ENCODE results near the gene XRN1.
"Not testable (repeated sequence)": the region's sequence is repeated elsewhere in the genome, so short reads cannot be mapped to it uniquely, and the experiment has no call there.

Gene XRN1

DNA sequence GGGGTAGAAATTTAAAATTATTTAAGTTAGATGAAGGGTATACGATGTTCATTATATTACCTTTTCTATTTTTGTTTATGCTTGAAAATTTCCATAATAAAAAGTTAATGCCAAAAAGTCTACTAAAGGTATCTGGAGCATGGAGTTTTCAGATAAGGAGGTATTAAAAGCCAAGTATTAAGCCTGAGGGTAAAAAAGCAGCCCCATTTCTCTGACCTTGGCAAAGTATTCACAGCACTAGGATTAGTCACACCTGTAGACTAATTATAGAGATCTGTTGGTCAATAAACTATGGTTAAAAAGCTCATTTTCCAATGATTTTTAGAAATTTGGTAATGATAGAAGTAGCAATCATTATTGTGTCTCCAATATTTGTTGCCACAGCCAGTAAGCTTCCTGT lies 23.1 kb downstream of the XRN1 start:
- Histone ChIP-seq H4K20me1 (ENCODE audit: insufficient read depth) (no peaks in the 10 kb centered on the region), H3K4me1 (ENCODE audit: low read depth, poor library complexity, severe bottlenecking) (no peaks in the 10 kb centered on the region), H3K9ac (no peak overlapping the region), H3K4me2 (no peak overlapping the region), H3K4me3 (IDR thresholded peaks at IDR 0.05; ENCODE audit: insufficient read depth, low read depth, low read length) (no peak overlapping the region), H3K36me3 (ENCODE audit: insufficient read depth) (no peaks in the 10 kb centered on the region), H2AFZ (ENCODE audit: low read depth) (no peak overlapping the region), H3K27me3 (ENCODE audit: insufficient read depth, low read depth) (no peaks in the 10 kb centered on the region), H3K27ac (no peak overlapping the region), H3K79me2 (ENCODE audit: insufficient read depth, low read depth) (no peaks in the 10 kb centered on the region)
- TF ChIP-seq, protein P1, sequence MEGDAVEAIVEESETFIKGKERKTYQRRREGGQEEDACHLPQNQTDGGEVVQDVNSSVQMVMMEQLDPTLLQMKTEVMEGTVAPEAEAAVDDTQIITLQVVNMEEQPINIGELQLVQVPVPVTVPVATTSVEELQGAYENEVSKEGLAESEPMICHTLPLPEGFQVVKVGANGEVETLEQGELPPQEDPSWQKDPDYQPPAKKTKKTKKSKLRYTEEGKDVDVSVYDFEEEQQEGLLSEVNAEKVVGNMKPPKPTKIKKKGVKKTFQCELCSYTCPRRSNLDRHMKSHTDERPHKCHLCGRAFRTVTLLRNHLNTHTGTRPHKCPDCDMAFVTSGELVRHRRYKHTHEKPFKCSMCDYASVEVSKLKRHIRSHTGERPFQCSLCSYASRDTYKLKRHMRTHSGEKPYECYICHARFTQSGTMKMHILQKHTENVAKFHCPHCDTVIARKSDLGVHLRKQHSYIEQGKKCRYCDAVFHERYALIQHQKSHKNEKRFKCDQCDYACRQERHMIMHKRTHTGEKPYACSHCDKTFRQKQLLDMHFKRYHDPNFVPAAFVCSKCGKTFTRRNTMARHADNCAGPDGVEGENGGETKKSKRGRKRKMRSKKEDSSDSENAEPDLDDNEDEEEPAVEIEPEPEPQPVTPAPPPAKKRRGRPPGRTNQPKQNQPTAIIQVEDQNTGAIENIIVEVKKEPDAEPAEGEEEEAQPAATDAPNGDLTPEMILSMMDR (conservative IDR thresholded peaks at IDR 0.05; ENCODE audit: low read depth, low read length): no peak

DNA sequence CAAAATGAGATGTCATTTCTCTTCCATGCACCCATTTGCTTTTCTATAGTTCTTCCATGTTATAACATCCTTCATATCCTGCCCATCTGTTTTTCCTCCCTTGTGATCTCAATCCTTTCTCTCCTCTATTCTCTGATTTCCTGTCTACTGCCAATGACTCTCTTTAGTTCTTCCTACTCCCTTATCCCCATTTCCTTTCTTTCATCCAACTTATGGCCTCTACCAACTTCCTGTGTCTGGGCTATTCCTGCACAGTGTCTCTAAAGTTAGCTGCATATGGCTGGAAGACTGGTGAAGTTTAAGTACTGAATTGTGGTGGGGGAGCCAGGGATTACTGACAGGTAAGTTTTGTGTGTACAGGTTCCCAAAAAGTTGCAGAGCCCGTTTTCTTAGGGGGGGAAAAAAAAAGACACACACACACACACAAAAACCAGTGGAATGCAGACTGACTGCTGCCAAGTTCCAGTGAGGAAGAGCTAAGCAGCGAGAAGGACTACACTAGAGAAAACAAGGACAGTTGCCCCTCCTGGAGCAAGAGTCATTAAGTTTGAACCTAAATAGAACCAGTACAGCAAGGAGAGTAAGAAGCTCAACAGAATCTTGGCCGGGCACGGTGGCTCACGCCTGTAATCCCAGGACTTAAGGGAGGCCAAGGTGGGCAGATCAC lies 28.8 kb downstream of the XRN1 start:
- no peaks in the 10 kb centered on the region for H3K79me2 ChIP-seq (ENCODE audit: insufficient read depth, low read depth)
- no peak overlapping the region for H3K27ac ChIP-seq
- H3K4me3 ChIP-seq (IDR thresholded peaks at IDR 0.05; ENCODE audit: insufficient read depth, low read depth, low read length): no peak overlapping the region
- no peaks in the 10 kb centered on the region for H3K36me3 ChIP-seq (ENCODE audit: insufficient read depth)
- H2AFZ ChIP-seq (ENCODE audit: low read depth): no peak overlapping the region
- H3K4me2 ChIP-seq: no peak overlapping the region
- H3K27me3 ChIP-seq (ENCODE audit: insufficient read depth, low read depth): no peaks in the 10 kb centered on the region
- TF ChIP-seq, protein P1 (conservative IDR thresholded peaks at IDR 0.05; ENCODE audit: low read depth, low read length): no peak
- no peaks in the 10 kb centered on the region for H4K20me1 ChIP-seq (ENCODE audit: insufficient read depth)
- H3K4me1 ChIP-seq (ENCODE audit: low read depth, poor library complexity, severe bottlenecking): no peaks in the 10 kb centered on the region
- no peak overlapping the region for H3K9ac ChIP-seq

DNA sequence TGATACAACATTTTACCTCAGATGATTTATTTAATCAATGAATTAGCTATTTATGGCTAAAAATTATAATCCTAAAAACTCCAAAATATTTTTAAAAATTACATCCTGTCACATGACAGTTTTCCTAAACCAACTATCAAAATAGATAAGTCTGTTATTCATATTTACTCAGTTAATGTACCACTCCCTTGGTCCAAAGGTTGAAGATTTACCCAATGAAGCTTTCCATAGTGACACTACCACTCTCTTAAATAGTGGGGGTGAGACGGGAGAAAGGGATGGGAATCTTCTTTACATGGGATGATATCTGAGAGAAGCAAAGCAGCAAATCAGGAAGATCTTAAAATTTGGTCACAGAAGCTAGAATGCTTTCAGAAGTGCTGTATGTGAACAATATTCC lies 30.5 kb downstream of the XRN1 start:
- Histone ChIP-seq H3K27ac (no peak overlapping the region), H4K20me1 (ENCODE audit: insufficient read depth) (no peaks in the 10 kb centered on the region), H3K27me3 (ENCODE audit: insufficient read depth, low read depth) (no peaks in the 10 kb centered on the region), H2AFZ (ENCODE audit: low read depth) (no peak overlapping the region), H3K4me3 (IDR thresholded peaks at IDR 0.05; ENCODE audit: insufficient read depth, low read depth, low read length) (no peak overlapping the region), H3K4me2 (no peak overlapping the region), H3K9ac (no peak overlapping the region), H3K36me3 (ENCODE audit: insufficient read depth) (peaks cover under 1% of the 10 kb centered on the region; the same call in 1 of the 2 replicates), H3K4me1 (ENCODE audit: low read depth, poor library complexity, severe bottlenecking) (no peaks in the 10 kb centered on the region), H3K79me2 (ENCODE audit: insufficient read depth, low read depth) (no peaks in the 10 kb centered on the region)
- TF ChIP-seq, protein P1 (conservative IDR thresholded peaks at IDR 0.05; ENCODE audit: low read depth, low read length): no peak

DNA sequence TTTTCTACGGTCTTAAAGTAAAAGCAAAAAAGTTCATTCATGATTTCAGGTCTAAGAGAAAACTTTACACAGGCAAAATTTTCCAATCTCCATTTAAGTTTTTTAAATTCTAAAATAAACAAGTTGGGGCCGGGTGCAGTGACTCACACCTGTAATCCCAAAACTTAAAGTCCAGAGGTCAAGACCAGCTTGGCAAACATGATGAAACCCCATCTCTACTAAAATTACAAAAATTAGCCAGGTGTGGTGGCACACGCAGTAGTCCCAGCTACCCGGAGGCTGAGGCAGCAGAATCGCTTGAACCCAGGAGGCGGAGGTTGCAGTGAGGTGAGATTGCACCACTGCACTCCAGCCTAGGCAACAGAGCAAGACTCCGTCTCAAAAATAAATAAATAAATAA lies 47.3 kb downstream of the XRN1 start:
- not testable (repeated sequence) for H3K79me2 ChIP-seq (ENCODE audit: insufficient read depth, low read depth); H3K4me1 ChIP-seq (ENCODE audit: low read depth, poor library complexity, severe bottlenecking); H3K36me3 ChIP-seq (ENCODE audit: insufficient read depth); H3K9ac ChIP-seq; H3K4me2 ChIP-seq; H4K20me1 ChIP-seq (ENCODE audit: insufficient read depth); H3K27ac ChIP-seq; H2AFZ ChIP-seq (ENCODE audit: low read depth); H3K4me3 ChIP-seq (IDR thresholded peaks at IDR 0.05; ENCODE audit: insufficient read depth, low read depth, low read length); H3K27me3 ChIP-seq (ENCODE audit: insufficient read depth, low read depth)

DNA sequence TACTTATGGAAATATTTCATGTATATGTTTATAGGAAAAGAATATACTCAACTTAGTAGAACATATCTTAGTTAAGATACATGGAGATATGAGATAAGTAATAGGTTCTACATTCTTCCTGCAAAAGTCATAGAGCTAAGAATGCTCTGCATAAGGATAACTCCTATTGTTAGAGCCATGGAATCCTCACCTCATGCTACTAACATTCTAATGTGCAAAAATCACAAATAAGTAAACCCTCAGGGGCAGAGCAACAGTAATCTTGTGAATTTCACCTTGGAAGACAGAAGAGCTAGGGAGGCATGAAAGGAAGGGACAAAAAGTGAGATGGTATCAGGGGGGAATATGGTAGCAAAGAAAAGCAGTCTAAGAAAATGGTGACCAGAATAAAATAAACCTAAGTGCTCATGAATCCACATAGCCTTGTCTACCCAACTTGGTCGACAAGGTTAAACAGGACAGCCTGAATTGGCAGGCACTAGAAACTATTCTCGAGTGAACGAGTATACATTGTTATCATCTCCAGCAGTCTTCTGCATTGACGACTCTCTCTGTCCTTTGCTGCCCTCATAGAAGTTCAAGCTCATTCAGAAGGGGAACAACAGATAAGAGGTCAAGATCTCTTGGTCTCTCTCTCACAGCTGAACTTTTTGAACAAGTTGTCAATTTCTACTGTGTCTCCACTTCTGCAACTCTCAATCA lies 52.8 kb downstream of the XRN1 start:
- no peak overlapping the region for H2AFZ ChIP-seq (ENCODE audit: low read depth)
- H3K4me1 ChIP-seq (ENCODE audit: low read depth, poor library complexity, severe bottlenecking): no peaks in the 10 kb centered on the region
- no peaks in the 10 kb centered on the region; the same call in 1 of the 2 replicates for H3K27me3 ChIP-seq (ENCODE audit: insufficient read depth, low read depth)
- H3K4me2 ChIP-seq: no peak overlapping the region
- TF ChIP-seq, protein P1 (conservative IDR thresholded peaks at IDR 0.05; ENCODE audit: low read depth, low read length): no peak
- H3K27ac ChIP-seq: no peak overlapping the region
- 0 out of 2 replicates have a peak, but pooled peaks cover 4% of the 10 kb centered on the region for H3K36me3 ChIP-seq (ENCODE audit: insufficient read depth)
- H4K20me1 ChIP-seq (ENCODE audit: insufficient read depth): no peaks in the 10 kb centered on the region
- H3K9ac ChIP-seq: no peak overlapping the region
- H3K79me2 ChIP-seq (ENCODE audit: insufficient read depth, low read depth): no peaks in the 10 kb centered on the region
- no peak overlapping the region for H3K4me3 ChIP-seq (IDR thresholded peaks at IDR 0.05; ENCODE audit: insufficient read depth, low read depth, low read length)

Data from KMS-11 (cell line).